Measurements from ENCODE around the gene CGB1.
A peak's percentile ranks its signal among the peaks of the same experiment; 100 is the strongest.

The CGB1 gene

GRCh38 chr19:48994035-48994386 lies 42.7 kb downstream of the CGB1 start:
- DNase-seq (ENCODE audit: low spot score) = no peak

GRCh38 chr19:48993175-48994034 lies 43.3 kb downstream of the CGB1 start, which contains the start of the genes GYS1 and RUVBL2:
TSS of gene GYS1 (minus strand) at chr19:48993309. CDS start at chr19:48993112, 197 bp downstream.
TSS of gene RUVBL2 (plus strand) at chr19:48993887. CDS start at chr19:48993912, 25 bp downstream.
- DNase-seq (ENCODE audit: low spot score) = peak; percentile 100

- no peak for DNase-seq (ENCODE audit: low spot score)
Observed at GRCh38 chr19:48992581-48993174, 44.0 kb downstream of the CGB1 start.

GRCh38 chr19:48991873-48992580 lies 44.7 kb downstream of the CGB1 start:
- no peak for DNase-seq (ENCODE audit: low spot score)

DNA sequence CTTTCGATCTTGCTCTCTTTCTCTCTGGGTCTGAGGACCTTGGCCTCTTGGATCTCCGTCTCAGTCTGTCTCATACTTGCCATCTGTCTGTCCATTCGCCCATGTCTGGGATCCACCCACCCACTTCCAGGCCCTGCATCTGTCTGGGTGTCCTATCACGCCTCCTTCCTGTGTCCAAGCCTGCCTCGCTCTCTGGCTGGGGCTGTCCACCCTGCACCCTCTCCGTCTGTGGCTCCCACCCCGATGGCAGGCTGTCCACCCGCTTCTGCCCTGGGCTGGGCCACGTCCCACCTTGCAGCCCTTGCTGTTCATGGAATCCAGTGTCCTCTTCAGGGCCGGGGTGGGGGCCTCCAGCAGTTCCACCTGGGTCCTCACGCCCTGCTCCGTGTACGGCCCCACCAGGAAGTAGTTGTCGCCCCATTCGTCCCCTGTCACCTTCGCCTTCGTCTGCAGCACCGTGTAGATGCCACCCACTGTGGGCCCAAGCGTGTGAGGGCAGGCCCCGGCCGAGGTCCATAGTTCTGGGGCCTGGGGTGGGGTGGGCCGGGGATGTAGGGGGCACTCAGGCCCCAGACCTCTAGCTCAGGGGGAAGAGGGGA lies 45.6 kb downstream of the CGB1 start:
- DNase-seq (ENCODE audit: low spot score) = no peak

- no peak for DNase-seq (ENCODE audit: low spot score)
Observed at GRCh38 chr19:48990400-48990799, 46.3 kb downstream of the CGB1 start.

DNA sequence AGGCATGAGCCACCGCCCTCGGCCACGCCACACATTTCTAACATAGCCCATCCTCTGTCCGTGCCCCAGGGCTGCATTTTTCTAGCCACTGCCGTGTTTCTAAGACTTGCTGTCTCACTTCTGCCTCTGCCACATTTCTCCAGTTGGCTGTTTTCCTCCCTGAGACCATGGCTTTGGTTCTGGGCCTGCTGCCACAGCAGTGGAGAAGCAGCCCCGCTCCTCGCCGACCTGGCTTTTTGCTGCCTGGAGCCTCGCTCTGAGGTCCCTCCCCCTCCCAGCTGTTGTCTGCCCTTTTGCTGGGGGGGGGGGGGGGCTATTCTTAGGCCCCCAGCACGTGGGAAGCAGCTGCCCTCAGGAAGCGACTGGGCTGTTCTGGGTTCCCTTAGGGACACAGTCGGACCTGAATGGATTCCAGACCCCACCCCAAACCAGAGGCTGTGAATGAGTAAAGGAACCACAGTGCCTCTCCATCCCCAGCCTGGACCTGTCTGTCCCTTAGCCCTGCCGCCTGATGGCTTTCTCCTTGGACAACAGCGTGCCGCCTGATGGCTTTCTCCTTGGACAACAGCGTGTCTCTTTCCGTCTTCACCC lies 46.9 kb downstream of the CGB1 start:
- DNase-seq (ENCODE audit: low spot score) = no peak

DNA sequence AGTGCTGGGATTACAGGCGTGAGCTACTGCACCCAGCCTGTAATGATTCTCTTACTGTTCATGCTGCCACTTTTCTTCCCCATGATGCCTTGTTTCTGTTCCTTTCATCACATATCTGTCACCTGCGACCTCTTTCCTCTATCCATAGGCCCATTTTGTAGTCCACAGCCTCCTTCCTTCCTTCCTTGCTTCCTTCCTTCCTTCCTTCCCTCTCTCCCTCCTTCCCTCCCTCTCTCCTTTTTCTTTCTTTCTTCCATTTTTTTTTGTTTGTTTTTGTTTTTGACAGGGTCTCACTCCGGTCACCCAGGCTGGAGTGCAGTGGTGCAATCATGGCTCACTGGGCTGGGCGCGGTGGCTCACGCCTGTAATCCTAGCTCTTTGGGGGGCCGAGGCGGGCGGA lies 47.8 kb downstream of the CGB1 start:
- DNase-seq (ENCODE audit: low spot score) = no peak

GRCh38 chr19:48988286-48988685 lies 48.4 kb downstream of the CGB1 start:
- DNase-seq (ENCODE audit: low spot score) = no peak

DNA sequence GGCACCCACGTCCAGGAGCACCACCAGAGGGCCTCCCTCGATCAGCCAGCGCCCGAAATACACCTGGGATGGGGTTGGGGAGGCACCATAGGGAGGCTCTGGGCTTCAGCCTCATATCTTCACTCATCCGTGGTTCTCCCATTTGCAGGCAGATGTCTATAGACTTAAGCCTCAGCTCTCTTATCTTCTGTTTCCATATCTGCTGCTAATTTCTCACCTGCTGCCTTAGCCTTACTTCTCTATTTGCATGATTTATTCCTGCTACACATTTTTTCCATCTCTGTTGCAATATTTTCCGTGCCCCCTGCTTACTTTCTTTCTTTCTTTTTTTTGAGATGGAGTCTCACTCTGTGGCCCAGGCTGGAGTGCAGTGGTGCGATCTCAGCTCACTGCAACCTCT lies 49.4 kb downstream of the CGB1 start:
- DNase-seq (ENCODE audit: low spot score) = no peak

GRCh38 chr19:48986211-48986610 lies 50.5 kb downstream of the CGB1 start:
- no peak for DNase-seq (ENCODE audit: low spot score)

DNA sequence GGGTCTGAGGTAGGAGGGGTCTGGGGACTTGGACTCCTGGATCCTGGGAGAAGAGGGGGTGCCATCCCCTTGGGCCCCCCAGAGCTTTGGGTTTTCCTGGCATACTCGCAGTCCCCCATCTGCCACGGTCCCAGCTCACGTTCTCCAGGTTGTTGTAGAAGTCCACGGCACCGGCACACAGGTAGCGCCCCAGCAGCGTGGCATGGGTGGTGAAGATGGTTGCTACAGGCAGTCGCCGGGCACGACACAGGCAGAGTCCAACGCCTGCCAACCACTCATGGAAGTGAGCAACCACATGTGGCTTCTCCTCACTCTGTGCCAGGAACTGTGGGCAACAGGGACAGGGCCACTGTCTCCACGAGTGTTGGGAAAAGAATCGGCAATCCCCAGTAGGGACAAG lies 51.0 kb downstream of the CGB1 start:
- DNase-seq (ENCODE audit: low spot score) = no peak
